Pancreas (tissue), 10 donors: ENCODE data around the gene BHLHA15. TPM values are rescaled to one million over a fixed set of nuclear protein-coding genes. Genes with fewer than 3 reads are reported as not detected.

Source experiments
- ATAC-seq, 4 donors: fragments of 200-7000 bp; cut with Tn5 transposase; one replicate each; pipeline versions ENCODE4 v1.8.0 to v1.9.1; 2020; ENCODE audit warnings: mild to moderate bottlenecking in 4 of 4, moderate library complexity in 4 of 4
- DNase-seq, 6 donors: peaks; one replicate each; pipeline ENCODE4 v3.0.0-alpha.2; 2020
- FAIRE-seq: peaks from 2 replicates; lab custom pipeline; 2012; peaks lifted over from hg19 to GRCh38; lab: Jason Lieb, UNC
- H3K27ac ChIP-seq, 4 donors: fragments of 200-600 bp; sonication (generic); 1 replicate in 3 of 4; 2 replicates in 1 of 4; pipeline versions ENCODE4 v1.5.0 to v1.8.0; 2020
- H3K27me3 ChIP-seq, 4 donors: fragments of 200-600 bp; one replicate each; pipeline ENCODE4 v1.8.0; 2021
- H3K36me3 ChIP-seq, 3 donors: fragments of 200-600 bp; sonication (generic) in 1 of 3; one replicate each; pipeline versions ENCODE4 v1.5.0 to v1.8.0; 2020 to 2021
- H3K4me1 ChIP-seq, 3 donors: fragments of 200-600 bp; one replicate each; pipeline ENCODE4 v1.8.0; 2021
- H3K4me3 ChIP-seq, 4 donors: fragments of 200-600 bp; sonication (generic) in 2 of 4; one replicate each; pipeline versions ENCODE4 v1.5.0 to v1.8.0; 2020 to 2021
- H3K9me3 ChIP-seq, 4 donors: fragments of 200-600 bp; one replicate each; pipeline ENCODE4 v1.8.0; 2021
- WGBS, 2 donors: extraction: QIAGEN DNeasy Blood & Tissue Kit; methylation state at CpG; one replicate each; pipeline ENCODE4 v1.1.7; 2013; 5-methylcytosine and 5-hydroxymethylcytosine counted together
- intact Hi-C, 3 donors: fragments of 100-400 bp; cut with DNase I; formaldehyde crosslinking; loops; one replicate each; pipeline versions ENCODE4 v1.11.1 to v1.14.2; 2022
- polyA plus RNA-seq, 2 donors: library from polyadenylated mRNA; stranded (reverse); fragments of 200-250 nt; gene quantifications; one replicate each; pipeline ENCODE4 v1.2.3, GENCODE V29; 2013
- total RNA-seq, 6 donors: library from RNA; stranded (reverse); fragmentation: NEBNext Ultra II Directional in 4 of 6; extraction: Animal tissue kit (Norgen Biotek cat#: 25700) in 4 of 6; gene quantifications; one replicate each; pipeline versions ENCODE4 v1.2.1 to v1.2.4, GENCODE V29; 2021 to 2023
- TF ChIP-seq, protein P1 (sequence below), 4 donors: fragments of 200-600 bp; sonication (generic) in 3 of 4; IDR thresholded peaks; one replicate each; pipeline versions ENCODE4 v1.5.0 to v1.8.0; 2021; ENCODE audit warnings: antibody characterized with exemption in 4 of 4
- donor health status: healthy with polysubstance abuse.
- donor health status: DM: no; HTN: no; CAD: no; lungs with moderate emphysema.
- donor health status: DM: no; HTN: no; CAD: no.
- donor health status: control.
- donor health status: control.
- donor health status: Bipolar disorder and iron deficiency.
- donor health status: DM: yes; HTN: yes; CAD: no.
- donor health status: DM: no; HTN: no; CAD: no.
- donor health status: DM: no; HTN: no; CAD: no.
- donor health status: DM: yes; HTN: yes; CAD: no.

Gene BHLHA15
- total and polyA plus RNA-seq, 8 donors = 32.5 to 405 (median 105) TPM

DNA sequence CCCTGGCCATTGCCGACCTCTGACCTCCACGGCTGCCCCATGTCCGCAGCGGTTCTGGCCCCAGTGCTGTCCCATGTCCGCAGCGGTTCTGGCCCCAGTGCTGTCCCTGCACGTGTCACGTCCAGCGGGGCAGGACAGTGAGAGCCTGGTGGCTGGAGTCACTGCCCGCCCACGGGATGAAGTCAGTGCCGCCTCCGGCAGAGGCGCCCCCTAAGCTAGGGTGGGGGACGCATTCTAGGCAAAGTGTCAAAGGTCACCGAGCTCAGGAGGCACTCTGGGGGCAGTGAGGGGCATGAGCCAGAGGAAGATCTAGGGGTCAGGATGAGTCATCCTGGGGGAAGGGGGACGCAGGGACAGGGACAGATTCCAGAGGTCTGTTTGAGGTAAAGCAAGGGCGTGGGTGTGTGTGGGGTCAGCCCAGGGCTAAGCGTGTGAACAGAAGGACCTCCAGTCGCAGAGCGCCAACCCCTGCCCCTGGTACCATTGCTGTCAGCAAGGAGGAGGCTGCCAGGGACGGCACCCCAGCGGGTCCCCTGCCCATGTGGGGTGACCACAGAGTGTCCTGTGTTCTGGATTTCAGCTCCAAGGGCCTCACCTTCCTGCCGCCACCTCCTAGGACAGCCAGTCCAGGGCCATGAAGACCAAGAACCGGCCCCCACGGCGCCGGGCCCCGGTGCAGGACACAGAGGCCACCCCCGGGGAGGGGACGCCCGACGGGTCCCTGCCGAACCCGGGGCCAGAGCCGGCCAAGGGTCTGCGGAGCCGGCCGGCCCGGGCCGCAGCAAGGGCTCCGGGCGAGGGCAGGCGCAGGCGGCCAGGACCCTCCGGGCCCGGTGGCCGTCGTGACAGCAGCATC, 665 bp downstream of the BHLHA15 start:
- DNase-seq (peak; percentile 51 to 89 (median 68)), FAIRE-seq (no peak), ATAC-seq (peak; percentile 12 to 21 (median 14))
- no peaks in the 10 kb centered on the region for H3K27me3 ChIP-seq
- peaks cover 0 to 19% (median 0%) of the 10 kb centered on the region in 3 donors for H3K36me3 ChIP-seq
- 41 to 44% methylated on average over 49 of the region's 49 CpGs for WGBS, 2 donors
- H3K27ac ChIP-seq = peak overlapping the region; percentile 88 to 94 (median 90)
- H3K4me1 ChIP-seq = peaks cover 6 to 11% (median 6%) of the 10 kb centered on the region in 3 donors
- intact Hi-C loops = loop anchor here in 1 of 3 donors (5.0 kb wide), 1 partner anchor 35 kb away; no protein-coding TSS in a partner anchor
- no peaks in the 10 kb centered on the region for H3K9me3 ChIP-seq
- peak overlapping the region; percentile 42 to 82 (median 60) for H3K4me3 ChIP-seq
- TF ChIP-seq, protein P1, sequence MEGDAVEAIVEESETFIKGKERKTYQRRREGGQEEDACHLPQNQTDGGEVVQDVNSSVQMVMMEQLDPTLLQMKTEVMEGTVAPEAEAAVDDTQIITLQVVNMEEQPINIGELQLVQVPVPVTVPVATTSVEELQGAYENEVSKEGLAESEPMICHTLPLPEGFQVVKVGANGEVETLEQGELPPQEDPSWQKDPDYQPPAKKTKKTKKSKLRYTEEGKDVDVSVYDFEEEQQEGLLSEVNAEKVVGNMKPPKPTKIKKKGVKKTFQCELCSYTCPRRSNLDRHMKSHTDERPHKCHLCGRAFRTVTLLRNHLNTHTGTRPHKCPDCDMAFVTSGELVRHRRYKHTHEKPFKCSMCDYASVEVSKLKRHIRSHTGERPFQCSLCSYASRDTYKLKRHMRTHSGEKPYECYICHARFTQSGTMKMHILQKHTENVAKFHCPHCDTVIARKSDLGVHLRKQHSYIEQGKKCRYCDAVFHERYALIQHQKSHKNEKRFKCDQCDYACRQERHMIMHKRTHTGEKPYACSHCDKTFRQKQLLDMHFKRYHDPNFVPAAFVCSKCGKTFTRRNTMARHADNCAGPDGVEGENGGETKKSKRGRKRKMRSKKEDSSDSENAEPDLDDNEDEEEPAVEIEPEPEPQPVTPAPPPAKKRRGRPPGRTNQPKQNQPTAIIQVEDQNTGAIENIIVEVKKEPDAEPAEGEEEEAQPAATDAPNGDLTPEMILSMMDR (IDR thresholded peaks at IDR 0.05) = no peak

GRCh38 chr7:98212532-98213041, 1.3 kb downstream of the BHLHA15 start:
- H3K4me1 ChIP-seq = peaks cover 6 to 15% (median 6%) of the 10 kb centered on the region in 3 donors
- TF ChIP-seq, protein P1 (IDR thresholded peaks at IDR 0.05) = no peak
- ATAC-seq (no peak), FAIRE-seq (no peak), DNase-seq (peak in 4 of 6 donors; percentile 46 to 88 (median 66))
- no peaks in the 10 kb centered on the region for H3K27me3 ChIP-seq
- peaks cover 0 to 16% (median 0%) of the 10 kb centered on the region in 3 donors for H3K36me3 ChIP-seq
- intact Hi-C loops = loop anchor here in 1 of 3 donors (5.0 kb wide), 1 partner anchor 35 kb away; no protein-coding TSS in a partner anchor
- peak overlapping the region; percentile 42 to 82 (median 60) for H3K4me3 ChIP-seq
- 34 to 49% methylated on average over 26 to 30 of the region's 30 CpGs for WGBS, 2 donors
- peak overlapping the region; percentile 88 to 94 (median 90) for H3K27ac ChIP-seq
- no peaks in the 10 kb centered on the region for H3K9me3 ChIP-seq

DNA sequence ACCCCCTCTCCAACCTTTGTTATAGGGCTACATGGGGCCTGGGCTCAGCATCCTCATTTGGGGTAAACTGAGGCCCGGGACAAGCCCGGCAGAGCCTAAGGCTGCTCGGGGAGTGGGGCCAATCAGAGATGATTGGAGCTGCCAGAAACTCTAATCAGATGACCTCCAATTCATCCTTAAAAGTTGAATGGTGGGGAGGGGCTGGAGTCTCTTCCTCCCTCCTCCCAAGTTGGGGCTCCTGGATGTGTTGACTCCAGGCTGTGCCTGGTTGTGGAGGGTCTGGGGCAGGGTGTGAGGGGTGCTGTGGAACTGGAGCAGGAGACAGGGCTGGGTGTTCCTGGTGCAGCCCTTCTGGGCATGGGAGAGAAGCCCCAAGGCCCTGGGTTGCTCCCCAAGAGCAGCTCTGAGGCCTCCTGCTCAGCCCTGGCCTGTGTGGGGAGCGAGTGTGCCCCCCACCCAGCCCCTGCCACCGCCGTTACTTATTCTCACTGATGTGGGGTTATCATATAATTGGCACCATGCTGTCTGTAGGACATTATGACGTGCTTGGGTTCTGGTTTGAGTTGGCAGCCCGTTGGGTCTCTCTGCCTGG, 2.2 kb downstream of the BHLHA15 start:
- Histone ChIP-seq H3K36me3 (peaks cover 0 to 16% (median 0%) of the 10 kb centered on the region in 3 donors), H3K27me3 (no peaks in the 10 kb centered on the region), H3K4me1 (peaks cover 7 to 23% (median 12%) of the 10 kb centered on the region in 3 donors), H3K27ac (peak overlapping the region; percentile 88 to 94 (median 90)), H3K4me3 (peak overlapping the region; percentile 42 to 82 (median 60)), H3K9me3 (no peaks in the 10 kb centered on the region)
- WGBS, 2 donors = 39 to 53% methylated on average over 8 of the region's 8 CpGs
- peak in 1 of 4 donors; percentile 0 for ATAC-seq
- intact Hi-C loops = loop anchor here in 1 of 3 donors (5.0 kb wide), 1 partner anchor 36 kb away; no protein-coding TSS in a partner anchor
- DNase-seq = peak in 3 of 6 donors; percentile 36 to 50 (median 46)
- TF ChIP-seq, protein P1 (IDR thresholded peaks at IDR 0.05) = no peak
- FAIRE-seq = no peak

- Histone ChIP-seq H3K27ac (peak overlapping the region; percentile 88 to 94 (median 90)), H3K4me3 (peak overlapping the region; percentile 42 to 82 (median 60)), H3K36me3 (peaks cover 0 to 16% (median 0%) of the 10 kb centered on the region in 3 donors), H3K4me1 (peaks cover 12 to 28% (median 12%) of the 10 kb centered on the region in 3 donors), H3K27me3 (no peaks in the 10 kb centered on the region), H3K9me3 (no peaks in the 10 kb centered on the region)
- FAIRE-seq (no peak), ATAC-seq (peak; percentile 5 to 22 (median 14)), DNase-seq (peak; percentile 63 to 92 (median 80))
- intact Hi-C loops = loop anchor here in 1 of 3 donors (5.0 kb wide), 1 partner anchor 37 kb away; no protein-coding TSS in a partner anchor
- 37 to 45% methylated on average over 23 to 25 of the region's 25 CpGs for WGBS, 2 donors
- TF ChIP-seq, protein P1 (IDR thresholded peaks at IDR 0.05) = no peak
Observed at GRCh38 chr7:98213888-98214810, 2.9 kb downstream of the BHLHA15 start.
